CD4-positive, alpha-beta T cell treated with Interleukin-21 for 1 hour (primary cell): ENCODE data around the gene NFAM1.

Experiments
- DNase-seq: peaks from one replicate; pipeline ENCODE4 v3.0.0-alpha.2; 2020

Gene NFAM1

GRCh38 chr22:42439021-42439567 lies 6.9 kb upstream of the NFAM1 start:
- no peak for DNase-seq

- no peak for DNase-seq
Measured at GRCh38 chr22:42438293-42438650, 6.1 kb upstream of the NFAM1 start.

GRCh38 chr22:42437488-42438292 lies 5.5 kb upstream of the NFAM1 start:
- peak; percentile 87 for DNase-seq

GRCh38 chr22:42436404-42436803 lies 4.2 kb upstream of the NFAM1 start:
- no peak for DNase-seq

- no peak for DNase-seq
Measured at GRCh38 chr22:42434748-42435425, 2.7 kb upstream of the NFAM1 start.

- no peak for DNase-seq
Measured at GRCh38 chr22:42433754-42434682, 1.8 kb upstream of the NFAM1 start.

- no peak for DNase-seq
Measured at GRCh38 chr22:42432818-42433217, 615 bp upstream of the NFAM1 start.

- no peak for DNase-seq
Measured at GRCh38 chr22:42431401-42432019, 693 bp downstream of the NFAM1 start.

- DNase-seq = no peak
Measured at GRCh38 chr22:42430528-42431125, 1.6 kb downstream of the NFAM1 start.

GRCh38 chr22:42428760-42429159 lies 3.4 kb downstream of the NFAM1 start:
- no peak for DNase-seq

GRCh38 chr22:42428025-42428424 lies 4.2 kb downstream of the NFAM1 start:
- no peak for DNase-seq

- DNase-seq = no peak
Measured at GRCh38 chr22:42427167-42427566, 5.0 kb downstream of the NFAM1 start.

GRCh38 chr22:42425989-42426355 lies 6.2 kb downstream of the NFAM1 start:
- DNase-seq = no peak

- DNase-seq = no peak
Measured at GRCh38 chr22:42425337-42425988, 6.7 kb downstream of the NFAM1 start.

GRCh38 chr22:42419243-42419881 lies 12.8 kb downstream of the NFAM1 start:
- DNase-seq = no peak

GRCh38 chr22:42418811-42419242 lies 13.4 kb downstream of the NFAM1 start:
- no peak for DNase-seq

- DNase-seq = no peak
Measured at GRCh38 chr22:42417645-42418305, 14.4 kb downstream of the NFAM1 start.

GRCh38 chr22:42416671-42417230 lies 15.5 kb downstream of the NFAM1 start:
- DNase-seq = no peak

GRCh38 chr22:42414565-42415303 lies 17.5 kb downstream of the NFAM1 start:
- DNase-seq = no peak
